Activated CD4-positive, alpha-beta memory T cell treated with anti-CD3 and anti-CD28 coated beads for 36 hours (primary cell): Measurements from ENCODE around the gene SQSTM1. TPM values are rescaled to one million over a fixed set of nuclear protein-coding genes. Genes with fewer than 3 reads are reported as not detected.
A peak's percentile ranks its signal among the peaks of the same experiment; 100 is the strongest.
"Not testable (repeated sequence)": the region's sequence is repeated elsewhere in the genome, so short reads cannot be mapped to it uniquely, and the experiment has no call there.

Experiments used
- CTCF ChIA-PET: fragments of 350-600 bp; sonication (Branson Sonifier 250); formaldehyde crosslinking; loops from one replicate; lab custom pipeline; 2021; ENCODE audit warnings: antibody characterized with exemption, inconsistent platforms; lab: Charles Lee
- POLR2A ChIA-PET: fragments of 350-600 bp; sonication (Branson Sonifier 250); formaldehyde crosslinking; loops from one replicate; lab custom pipeline; 2021; ENCODE audit warnings: antibody characterized with exemption; lab: Charles Lee
- DNase-seq: peaks from one replicate; pipeline ENCODE4 v3.0.0-alpha.2; 2020
- H3K27ac Mint-ChIP-seq: one replicate; pipeline ENCODE4 v1.8.0; 2021; ENCODE audit warnings: mixed read lengths
- H3K27me3 Mint-ChIP-seq: one replicate; pipeline ENCODE4 v1.8.0; 2021; ENCODE audit warnings: mixed read lengths
- H3K36me3 Mint-ChIP-seq: one replicate; pipeline ENCODE4 v1.8.0; 2021; ENCODE audit warnings: mixed read lengths
- H3K4me1 Mint-ChIP-seq: one replicate; pipeline ENCODE4 v1.8.0; 2021; ENCODE audit warnings: low read depth, mixed read lengths
- H3K4me3 Mint-ChIP-seq: one replicate; pipeline ENCODE4 v1.8.0; 2021; ENCODE audit warnings: mild to moderate bottlenecking, mixed read lengths
- H3K9me3 Mint-ChIP-seq: one replicate; pipeline ENCODE4 v1.8.0; 2021; ENCODE audit warnings: mixed read lengths
- intact Hi-C: fragments of 100-400 bp; cut with micrococcal nuclease; formaldehyde crosslinking; loops from one replicate; pipeline ENCODE4 v1.15.1; 2023
- total RNA-seq, 2 experiments: library from RNA; stranded (reverse); gene quantifications; one replicate each; pipeline ENCODE4 v1.2.3, GENCODE V29; 2021

Gene SQSTM1
- total RNA-seq, 2 experiments from 2014 or later: 127 to 130 TPM

DNA sequence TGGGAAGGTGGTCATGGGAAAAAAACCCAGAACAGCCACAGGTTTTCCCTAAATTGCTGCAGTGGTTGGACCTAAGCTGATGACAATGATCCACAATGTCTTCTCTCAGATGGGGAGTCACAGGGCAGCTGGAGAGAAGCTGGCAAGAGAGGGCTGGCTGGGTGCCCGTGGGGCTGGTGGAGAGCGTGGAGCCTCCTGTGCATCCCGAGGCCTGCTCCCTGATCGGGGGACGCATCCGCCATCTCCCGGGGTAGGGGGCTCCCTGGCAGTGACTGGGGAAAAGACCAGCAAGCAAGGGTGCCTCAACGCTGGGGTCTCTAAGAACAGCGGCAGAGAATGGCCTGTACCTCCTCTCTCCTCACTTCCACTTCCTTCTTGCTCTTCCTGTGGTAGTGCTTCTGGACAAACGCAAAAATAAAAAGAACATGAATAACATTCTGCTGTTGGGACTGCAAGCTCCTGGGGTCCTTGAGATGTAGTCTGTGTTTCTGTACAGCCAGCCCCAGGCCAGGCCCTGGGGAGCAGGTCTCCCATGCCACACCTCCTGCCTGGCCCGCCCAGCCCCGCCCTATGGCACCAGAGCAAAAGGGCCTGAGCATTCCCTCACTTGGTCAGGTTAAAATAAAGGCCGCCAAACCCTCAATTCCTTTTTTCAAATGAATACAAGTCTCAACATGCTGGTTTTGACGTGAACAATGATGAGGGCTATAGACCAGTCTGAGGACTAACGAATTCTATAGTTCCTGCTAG, 45.0 kb downstream of the SQSTM1 start:
- CTCF ChIA-PET: interaction anchor here (1.2 to 1.3 kb wide), 2 partner anchors 18 to 64 kb away, joined by 3 read pairs; no protein-coding TSS in a partner anchor
- no peaks in the 10 kb centered on the region for H3K9me3 Mint-ChIP-seq
- POLR2A ChIA-PET: no interaction called here
- peaks cover 15% of the 10 kb centered on the region for H3K36me3 Mint-ChIP-seq
- H3K27ac Mint-ChIP-seq: no peak overlapping the region
- no peaks in the 10 kb centered on the region for H3K27me3 Mint-ChIP-seq
- intact Hi-C loops: loop anchor here (1.0 kb wide), 1 partner anchor 225 kb away; no protein-coding TSS in a partner anchor
- no peaks in the 10 kb centered on the region for H3K4me1 Mint-ChIP-seq
- H3K4me3 Mint-ChIP-seq: no peak overlapping the region
- DNase-seq: no peak

DNA sequence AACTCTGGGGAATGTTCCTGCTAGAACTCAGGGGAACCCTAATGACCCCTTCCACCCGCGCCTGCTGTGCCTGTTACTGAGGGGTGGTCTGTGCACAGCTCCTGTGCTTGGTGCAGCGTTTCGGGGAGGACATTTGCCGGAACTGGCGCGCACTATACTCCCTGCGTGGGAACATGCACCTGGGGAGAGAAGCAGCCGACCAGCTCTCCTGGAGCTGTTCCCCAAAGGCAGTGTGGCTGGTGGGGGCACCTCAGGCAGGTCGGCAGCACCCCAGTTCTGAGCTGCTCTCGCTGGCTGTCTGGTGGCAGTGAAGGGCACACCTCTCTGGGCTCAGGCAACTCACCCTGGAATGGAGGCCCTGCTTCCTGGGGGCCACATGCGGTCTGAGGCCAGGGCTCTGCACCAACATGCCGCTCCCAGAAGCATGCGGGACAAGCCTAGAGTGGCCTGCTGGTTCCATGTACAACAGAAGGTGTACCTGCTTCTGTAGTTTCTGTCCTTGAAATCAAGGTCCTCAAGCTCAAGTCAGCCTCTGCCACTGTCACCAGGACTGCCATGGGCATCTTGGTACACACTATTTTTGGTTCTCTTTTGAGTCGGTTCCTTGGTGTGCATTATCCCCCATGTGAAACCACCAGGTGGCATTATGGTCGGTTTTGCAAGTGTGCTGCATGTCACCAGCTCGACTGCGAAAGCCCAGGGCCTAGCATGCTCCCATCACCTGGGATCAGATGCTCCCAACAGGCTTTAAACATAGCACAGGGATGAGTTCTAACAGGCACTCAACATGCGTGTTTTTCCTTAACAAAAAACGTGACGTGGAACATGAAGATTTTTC, 45.8 kb downstream of the SQSTM1 start:
- H3K27me3 Mint-ChIP-seq: no peaks in the 10 kb centered on the region
- H3K36me3 Mint-ChIP-seq: peaks cover 21% of the 10 kb centered on the region
- H3K4me3 Mint-ChIP-seq: no peak overlapping the region
- DNase-seq: peak; percentile 44
- no peaks in the 10 kb centered on the region for H3K4me1 Mint-ChIP-seq
- intact Hi-C loops: loop anchor here (1.0 kb wide), 1 partner anchor 224 kb away; no protein-coding TSS in a partner anchor
- CTCF ChIA-PET: interaction anchor here (1.2 to 1.4 kb wide), 5 partner anchors 8 to 65 kb away, joined by 3 read pairs; partner anchors contain the start of gene MRNIP
- POLR2A ChIA-PET: no interaction called here
- no peaks in the 10 kb centered on the region for H3K9me3 Mint-ChIP-seq
- H3K27ac Mint-ChIP-seq: no peak overlapping the region

GRCh38 chr5:179867079-179867465, 46.4 kb downstream of the SQSTM1 start:
- Mint-ChIP-seq H3K4me1 (no peaks in the 10 kb centered on the region), H3K4me3 (no peak overlapping the region), H3K9me3 (no peaks in the 10 kb centered on the region), H3K27ac (no peak overlapping the region), H3K27me3 (no peaks in the 10 kb centered on the region), H3K36me3 (peaks cover 21% of the 10 kb centered on the region)
- CTCF ChIA-PET: interaction anchor here (1.2 to 1.4 kb wide), 5 partner anchors 9 to 65 kb away, joined by 3 read pairs; partner anchors contain the start of gene MRNIP
- intact Hi-C loops: no loop called here
- DNase-seq: no peak
- POLR2A ChIA-PET: no interaction called here

DNA sequence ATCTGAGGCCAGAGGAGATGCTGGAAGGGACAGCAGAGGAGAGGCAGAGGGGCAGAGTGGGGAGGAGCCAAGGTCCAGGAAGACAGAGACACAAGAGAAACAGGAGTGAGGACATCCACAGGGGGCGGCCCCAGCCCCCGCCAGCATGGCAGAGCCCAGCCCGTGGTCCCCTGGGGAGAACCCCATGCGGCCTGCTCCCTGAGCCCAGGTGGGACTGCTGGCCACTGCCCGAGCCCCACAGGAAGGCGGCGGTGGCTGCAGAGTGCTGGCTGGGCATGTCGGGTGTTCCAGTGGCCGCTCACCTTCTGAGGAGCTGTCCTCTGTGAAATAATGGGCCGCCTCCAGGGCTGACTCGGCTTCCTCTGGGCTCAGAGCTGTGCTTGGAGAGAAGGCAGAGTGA, 46.8 kb downstream of the SQSTM1 start:
- intact Hi-C loops: no loop called here
- H3K4me1 Mint-ChIP-seq: no peaks in the 10 kb centered on the region
- no peak overlapping the region for H3K27ac Mint-ChIP-seq
- no peak overlapping the region for H3K4me3 Mint-ChIP-seq
- peaks cover 20% of the 10 kb centered on the region for H3K36me3 Mint-ChIP-seq
- no peak for DNase-seq
- ChIA-PET CTCF (interaction anchor here (1.2 to 1.4 kb wide), 3 partner anchors 9 to 31 kb away, joined by 3 read pairs; partner anchors contain the start of gene MRNIP), POLR2A (no interaction called here)
- no peaks in the 10 kb centered on the region for H3K9me3 Mint-ChIP-seq
- H3K27me3 Mint-ChIP-seq: no peaks in the 10 kb centered on the region

GRCh38 chr5:179868541-179868940, 47.8 kb downstream of the SQSTM1 start:
- H3K4me1 Mint-ChIP-seq: no peaks in the 10 kb centered on the region
- H3K36me3 Mint-ChIP-seq: peaks cover 16% of the 10 kb centered on the region
- no peak overlapping the region for H3K4me3 Mint-ChIP-seq
- ChIA-PET CTCF (no interaction called here), POLR2A (no interaction called here)
- H3K27ac Mint-ChIP-seq: no peak overlapping the region
- no peaks in the 10 kb centered on the region for H3K9me3 Mint-ChIP-seq
- DNase-seq: no peak
- no peaks in the 10 kb centered on the region for H3K27me3 Mint-ChIP-seq
- intact Hi-C loops: no loop called here

- CTCF ChIA-PET: interaction anchor here (1.2 kb wide), 1 partner anchor 37 kb away, joined by 3 read pairs; no protein-coding TSS in a partner anchor
- Mint-ChIP-seq H3K36me3 (peaks cover 14% of the 10 kb centered on the region), H3K4me3 (no peak overlapping the region), H3K9me3 (no peaks in the 10 kb centered on the region), H3K4me1 (no peaks in the 10 kb centered on the region), H3K27me3 (no peaks in the 10 kb centered on the region), H3K27ac (no peak overlapping the region)
- POLR2A ChIA-PET: no interaction called here
- DNase-seq: no peak
- intact Hi-C loops: no loop called here
Measured at GRCh38 chr5:179869101-179869500, 48.4 kb downstream of the SQSTM1 start.

- ChIA-PET CTCF (interaction anchor here (1.2 kb wide), 1 partner anchor 38 kb away, joined by 3 read pairs; no protein-coding TSS in a partner anchor), POLR2A (no interaction called here)
- H3K27me3 Mint-ChIP-seq: no peaks in the 10 kb centered on the region
- H3K4me1 Mint-ChIP-seq: no peaks in the 10 kb centered on the region
- H3K4me3 Mint-ChIP-seq: no peak overlapping the region
- intact Hi-C loops: no loop called here
- no peaks in the 10 kb centered on the region for H3K9me3 Mint-ChIP-seq
- DNase-seq: no peak
- H3K27ac Mint-ChIP-seq: no peak overlapping the region
- peaks cover 15% of the 10 kb centered on the region for H3K36me3 Mint-ChIP-seq
Measured at GRCh38 chr5:179869641-179870402, 49.1 kb downstream of the SQSTM1 start.

DNA sequence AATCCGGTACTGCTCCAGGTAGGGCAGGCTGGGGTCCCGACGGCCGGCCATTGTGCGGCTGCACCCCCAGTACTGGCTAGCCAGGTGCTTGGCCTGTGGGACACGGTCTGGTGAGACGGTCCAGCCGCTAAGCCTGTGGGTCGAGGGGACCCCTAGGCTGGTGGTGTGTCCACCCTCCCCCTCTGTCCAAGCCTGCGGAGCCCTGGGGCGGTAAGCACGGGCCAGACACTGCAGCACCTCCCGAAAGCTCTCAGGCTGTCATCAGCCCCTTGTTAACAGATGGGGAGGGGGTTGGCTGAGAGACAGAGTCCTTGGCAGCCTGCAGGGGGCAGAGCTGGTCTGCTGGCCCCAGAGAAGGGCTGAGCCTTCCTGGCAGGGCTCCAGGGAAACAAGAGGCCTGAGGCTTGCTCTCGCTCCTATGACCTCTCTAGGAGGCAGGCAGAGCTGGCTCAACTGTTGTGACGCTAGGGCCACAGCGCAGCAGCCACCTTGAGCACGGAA, 49.7 kb downstream of the SQSTM1 start:
- peak; percentile 14 for DNase-seq
- Mint-ChIP-seq H3K4me3 (no peak overlapping the region), H3K9me3 (no peaks in the 10 kb centered on the region), H3K27ac (no peak overlapping the region), H3K4me1 (no peaks in the 10 kb centered on the region), H3K27me3 (no peaks in the 10 kb centered on the region), H3K36me3 (peaks cover 15% of the 10 kb centered on the region)
- ChIA-PET CTCF (interaction anchor here (1.2 kb wide), 2 partner anchors 39 to 69 kb away, joined by 3 to 4 read pairs; no protein-coding TSS in a partner anchor), POLR2A (interaction anchor here (1.2 kb wide), 1 partner anchor 8 kb away, joined by 3 read pairs; no protein-coding TSS in a partner anchor)
- intact Hi-C loops: no loop called here

GRCh38 chr5:179870952-179871351, 50.2 kb downstream of the SQSTM1 start:
- DNase-seq: no peak
- Mint-ChIP-seq H3K27me3 (no peaks in the 10 kb centered on the region), H3K4me1 (no peaks in the 10 kb centered on the region), H3K27ac (no peak overlapping the region), H3K9me3 (no peaks in the 10 kb centered on the region), H3K36me3 (peaks cover 15% of the 10 kb centered on the region), H3K4me3 (no peak overlapping the region)
- intact Hi-C loops: no loop called here
- ChIA-PET CTCF (interaction anchor here (1.2 kb wide), 1 partner anchor 69 kb away, joined by 4 read pairs; no protein-coding TSS in a partner anchor), POLR2A (interaction anchor here (1.2 kb wide), 1 partner anchor 9 kb away, joined by 3 read pairs; no protein-coding TSS in a partner anchor)

GRCh38 chr5:179871533-179871932, 50.8 kb downstream of the SQSTM1 start:
- DNase-seq, intact Hi-C loops, H3K4me3 Mint-ChIP-seq, H3K27ac Mint-ChIP-seq, H3K9me3 Mint-ChIP-seq, H3K27me3 Mint-ChIP-seq, H3K4me1 Mint-ChIP-seq: not testable (repeated sequence)
- POLR2A ChIA-PET: interaction anchor here (1.2 kb wide), 1 partner anchor 9 kb away, joined by 3 read pairs; no protein-coding TSS in a partner anchor
- CTCF ChIA-PET: interaction anchor here (1.2 kb wide), 1 partner anchor 70 kb away, joined by 4 read pairs; no protein-coding TSS in a partner anchor
- H3K36me3 Mint-ChIP-seq: peaks cover 17% of the 10 kb centered on the region
